Mesenchymal stem cell (in vitro differentiated cells and primary cell): ENCODE results near the gene NR2F6.
A peak's percentile ranks its signal among the peaks of the same experiment; 100 is the strongest.

Experiments
- DNase-seq: peaks from one replicate; pipeline ENCODE4 v3.0.0-alpha.2; 2013
- H2AFZ ChIP-seq: one replicate; pipeline ENCODE4 v1.6.1; 2013; ENCODE audit warnings: low read depth, mild to moderate bottlenecking, control low read depth, inconsistent platforms, low read length, moderate library complexity
- H2AK5ac ChIP-seq: 2 replicates; pipeline ENCODE4 v1.6.1; 2013; ENCODE audit warnings: low read length, moderate library complexity, mild to moderate bottlenecking, inconsistent platforms; ENCODE audit not compliant: severe bottlenecking
- H2BK120ac ChIP-seq: one replicate; pipeline ENCODE4 v1.6.1; 2013; ENCODE audit warnings: low read depth, mild to moderate bottlenecking, inconsistent platforms, low read length, moderate library complexity
- H2BK12ac ChIP-seq, 2 experiments: one replicate each; pipeline ENCODE4 v1.6.1; 2013; ENCODE audit warnings: inconsistent platforms in 2 of 2, low read length in 2 of 2, mild to moderate bottlenecking in 2 of 2, moderate library complexity in 2 of 2, control low read depth in 1 of 2
- H2BK15ac ChIP-seq: one replicate; pipeline ENCODE4 v1.6.1; 2013; ENCODE audit warnings: mild to moderate bottlenecking, low read depth, inconsistent platforms; ENCODE audit not compliant: poor library complexity, severe bottlenecking
- H2BK5ac ChIP-seq: 2 replicates; pipeline ENCODE4 v1.6.1; 2013; ENCODE audit warnings: low read depth, mild to moderate bottlenecking, low read length, control low read depth, inconsistent platforms; ENCODE audit not compliant: poor library complexity, severe bottlenecking
- H3K14ac ChIP-seq, 2 experiments: one replicate each; pipeline ENCODE4 v1.6.1; 2013; ENCODE audit warnings: inconsistent platforms in 2 of 2, low read length in 2 of 2, control low read depth in 1 of 2, mild to moderate bottlenecking in 1 of 2, moderate library complexity in 1 of 2
- H3K18ac ChIP-seq, 2 experiments: one replicate each; pipeline ENCODE4 v1.6.1; 2013; ENCODE audit warnings: inconsistent platforms in 2 of 2, low read length in 2 of 2, control low read depth in 1 of 2, low read depth in 1 of 2, mild to moderate bottlenecking in 1 of 2
- H3K23ac ChIP-seq, 2 experiments: one replicate each; pipeline ENCODE4 v1.6.1; 2013; ENCODE audit warnings: inconsistent platforms in 2 of 2, low read length in 2 of 2, mild to moderate bottlenecking in 2 of 2, moderate library complexity in 2 of 2, control low read depth in 1 of 2
- H3K27ac ChIP-seq: 2 replicates; pipeline ENCODE4 v1.5.1; 2013; ENCODE audit warnings: mild to moderate bottlenecking, moderate library complexity, low read length, control low read depth, inconsistent platforms; ENCODE audit not compliant: poor library complexity, severe bottlenecking
- H3K27me3 ChIP-seq, 2 experiments: 2 replicates each; pipeline versions ENCODE4 v1.6.1 to v1.7.0; 2013; ENCODE audit warnings: low read length in 2 of 2, mild to moderate bottlenecking in 2 of 2, moderate library complexity in 2 of 2, control low read depth in 1 of 2, inconsistent platforms in 1 of 2; ENCODE audit not compliant: control insufficient read depth in 1 of 2, insufficient read depth in 1 of 2
- H3K36me3 ChIP-seq, 2 experiments: 2 replicates each; pipeline versions ENCODE4 v1.6.1 to v1.7.0; 2013; ENCODE audit warnings: low read length in 2 of 2, control low read depth in 1 of 2, inconsistent platforms in 1 of 2, low read depth in 1 of 2, mild to moderate bottlenecking in 1 of 2; ENCODE audit not compliant: insufficient read depth in 2 of 2, control insufficient read depth in 1 of 2
- H3K4ac ChIP-seq, 2 experiments: one replicate each; pipeline ENCODE4 v1.6.1; 2013; ENCODE audit warnings: inconsistent platforms in 2 of 2, low read length in 2 of 2, mild to moderate bottlenecking in 2 of 2, moderate library complexity in 2 of 2, control low read depth in 1 of 2, low read depth in 1 of 2
- H3K4me1 ChIP-seq: 2 replicates; pipeline ENCODE4 v1.6.1; 2013; ENCODE audit warnings: low read depth, low read length, control low read depth; ENCODE audit not compliant: control insufficient read depth, insufficient read depth
- H3K4me2 ChIP-seq: 2 replicates; pipeline ENCODE4 v1.6.1; 2013; ENCODE audit warnings: low read length, mild to moderate bottlenecking, inconsistent platforms; ENCODE audit not compliant: poor library complexity, severe bottlenecking
- H3K4me3 ChIP-seq, 2 experiments: 2 replicates each; pipeline versions ENCODE4 v1.5.1 to v1.7.0; 2013; ENCODE audit warnings: low read length in 2 of 2, mild to moderate bottlenecking in 2 of 2, control low read depth in 1 of 2, low read depth in 1 of 2; ENCODE audit not compliant: insufficient read depth in 1 of 2
- H3K79me1 ChIP-seq: replicated peaks from 2 replicates; pipeline ENCODE4 v1.6.1; 2013; ENCODE audit warnings: mild to moderate bottlenecking, control low read depth, low read length, inconsistent platforms; ENCODE audit not compliant: poor library complexity, severe bottlenecking
- H3K9ac ChIP-seq: 2 replicates; pipeline ENCODE4 v1.7.0; 2013; ENCODE audit warnings: mild to moderate bottlenecking, low read length, moderate library complexity
- H3K9me3 ChIP-seq: 2 replicates; pipeline ENCODE4 v1.7.0; 2013; ENCODE audit warnings: mild to moderate bottlenecking, low read length; ENCODE audit not compliant: control insufficient read depth
- H4K8ac ChIP-seq: one replicate; pipeline ENCODE4 v1.6.1; 2013; ENCODE audit warnings: inconsistent platforms, mild to moderate bottlenecking, low read length, moderate library complexity
- H4K91ac ChIP-seq: one replicate; pipeline ENCODE4 v1.6.1; 2013; ENCODE audit warnings: mild to moderate bottlenecking, low read length, inconsistent platforms
- WGBS: methylation state at CpG from one replicate; pipeline ENCODE4 v1.1.7; 2013; ENCODE audit warnings: mixed read lengths; 5-methylcytosine and 5-hydroxymethylcytosine counted together

The NR2F6 gene

DNA sequence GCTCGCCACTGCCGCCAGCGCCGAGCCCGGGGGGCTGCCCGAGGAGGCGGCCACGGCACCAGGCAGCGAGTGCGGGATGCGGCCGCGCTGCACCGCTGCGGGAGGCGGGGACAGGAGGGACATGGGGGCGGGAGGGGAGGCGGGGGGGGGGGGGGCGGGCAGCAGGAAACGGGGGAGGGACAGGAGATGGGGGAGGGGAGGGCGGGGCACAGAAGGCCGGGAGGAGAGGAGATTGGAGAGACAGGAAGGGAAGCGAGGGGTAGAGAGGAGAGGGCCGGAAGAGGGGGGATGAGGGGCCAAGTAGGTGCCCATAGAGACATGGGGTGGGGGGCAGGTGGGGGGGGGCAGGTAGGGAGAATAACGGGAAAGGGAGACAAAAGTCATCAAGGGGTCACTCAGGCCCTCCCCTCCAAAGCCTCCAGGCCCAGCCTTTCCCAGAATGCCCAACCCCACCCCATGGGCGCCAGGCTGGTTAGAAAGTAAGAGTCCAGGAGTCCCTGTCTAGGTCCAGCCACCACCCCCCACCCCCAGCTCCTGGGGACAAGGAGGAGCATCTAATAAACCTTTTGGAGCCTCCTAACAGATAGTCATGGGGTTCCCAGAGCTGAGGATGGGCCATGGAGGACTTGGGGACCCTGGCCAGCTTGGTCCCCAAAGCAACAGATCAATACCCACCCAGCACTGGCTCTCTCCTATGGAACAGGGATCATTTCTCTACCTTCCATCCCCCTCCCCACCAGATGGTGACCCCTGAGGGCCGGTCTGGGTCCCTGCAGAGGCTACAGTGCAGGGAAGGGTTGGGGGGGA, 9.5 kb downstream of the NR2F6 start:
- no peak overlapping the region for H2AFZ ChIP-seq
- no peak overlapping the region for H3K9ac ChIP-seq
- H3K4me3 ChIP-seq: peak overlapping the region; percentile 68 to 74
- H2BK15ac ChIP-seq: peak overlapping the region; percentile 78
- peak overlapping the region; percentile 92 for H3K4me2 ChIP-seq
- peaks cover 30% of the 10 kb centered on the region for H3K4me1 ChIP-seq
- peak overlapping the region in 1 of 2 experiments; percentile 77 for H3K23ac ChIP-seq
- H2BK5ac ChIP-seq: no peak overlapping the region
- peak overlapping the region; percentile 70 for H4K91ac ChIP-seq
- H3K9me3 ChIP-seq: no peaks in the 10 kb centered on the region
- peak overlapping the region; percentile 92 for H4K8ac ChIP-seq
- H3K36me3 ChIP-seq: peaks cover 28 to 60% of the 10 kb centered on the region in 2 experiments
- peak overlapping the region; percentile 28 to 56 for H3K4ac ChIP-seq
- 10% methylated on average over 7 of the region's 27 CpGs for WGBS
- H3K18ac ChIP-seq: peak overlapping the region; percentile 57 to 96
- H3K27ac ChIP-seq: peak overlapping the region; percentile 65
- no peak for DNase-seq
- H3K14ac ChIP-seq: peak overlapping the region in 1 of 2 experiments; percentile 90
- H2AK5ac ChIP-seq: peak overlapping the region; percentile 56
- H2BK120ac ChIP-seq: peak overlapping the region; percentile 82
- H2BK12ac ChIP-seq: peak overlapping the region in 1 of 2 experiments; percentile 87
- H3K79me1 ChIP-seq: peaks cover 17% of the 10 kb centered on the region
- H3K27me3 ChIP-seq: no peaks in the 10 kb centered on the region

DNA sequence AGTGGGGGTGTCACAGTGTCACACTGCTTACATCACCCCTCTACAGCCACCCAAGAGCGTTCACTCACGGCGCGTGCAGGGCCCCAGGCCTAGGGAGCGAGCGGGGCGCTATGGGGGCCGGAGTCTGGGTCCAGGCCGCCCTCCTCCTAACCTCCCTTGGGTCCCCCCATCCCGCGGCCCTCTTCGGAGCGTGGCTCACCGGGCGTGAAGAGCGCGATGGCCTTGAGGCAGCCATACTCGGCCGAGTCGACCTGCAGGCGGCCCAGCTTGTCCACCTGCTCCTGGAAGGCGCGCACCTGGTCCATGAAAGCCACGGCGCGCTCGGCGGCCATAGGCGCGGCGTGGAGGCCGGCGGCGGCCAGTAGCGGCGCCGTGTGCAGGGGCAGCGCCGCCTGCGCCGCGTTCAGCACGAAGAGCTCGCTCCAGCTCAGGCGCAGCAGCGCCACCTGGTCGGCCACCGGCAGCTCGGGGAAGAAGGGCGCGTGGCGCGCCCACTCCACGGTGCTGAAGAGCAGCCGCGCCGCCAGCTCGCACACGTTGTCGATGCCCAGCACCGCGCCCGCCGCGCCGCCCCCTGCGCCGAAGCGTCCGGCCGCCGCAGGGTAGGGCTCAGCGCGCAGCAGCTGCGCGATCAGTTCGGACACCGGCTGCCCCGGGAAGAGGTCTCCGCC, 10.3 kb downstream of the NR2F6 start:
- H3K4ac ChIP-seq: peak overlapping the region; percentile 21 to 28
- no peak overlapping the region for H2BK5ac ChIP-seq
- peaks cover 22% of the 10 kb centered on the region for H3K79me1 ChIP-seq
- WGBS: 3% methylated on average over 63 of the region's 80 CpGs
- peak overlapping the region; percentile 83 for H2BK15ac ChIP-seq
- peak overlapping the region; percentile 92 for H4K8ac ChIP-seq
- H3K36me3 ChIP-seq: peaks cover 31 to 62% of the 10 kb centered on the region in 2 experiments
- H4K91ac ChIP-seq: peak overlapping the region; percentile 92
- peak overlapping the region in 1 of 2 experiments; percentile 77 for H3K23ac ChIP-seq
- peak overlapping the region; percentile 68 for H3K27ac ChIP-seq
- peak overlapping the region in 1 of 2 experiments; percentile 90 for H3K14ac ChIP-seq
- peak; percentile 79 for DNase-seq
- no peaks in the 10 kb centered on the region for H3K9me3 ChIP-seq
- H3K27me3 ChIP-seq: no peaks in the 10 kb centered on the region
- peak overlapping the region; percentile 40 to 96 for H3K18ac ChIP-seq
- H2BK12ac ChIP-seq: peak overlapping the region in 1 of 2 experiments; percentile 87
- peaks cover 26% of the 10 kb centered on the region for H3K4me1 ChIP-seq
- H2BK120ac ChIP-seq: peak overlapping the region; percentile 54
- H2AK5ac ChIP-seq: peak overlapping the region; percentile 90
- no peak overlapping the region for H2AFZ ChIP-seq
- H3K9ac ChIP-seq: peak overlapping the region; percentile 60
- peak overlapping the region; percentile 68 to 74 for H3K4me3 ChIP-seq
- peak overlapping the region; percentile 92 for H3K4me2 ChIP-seq

DNA sequence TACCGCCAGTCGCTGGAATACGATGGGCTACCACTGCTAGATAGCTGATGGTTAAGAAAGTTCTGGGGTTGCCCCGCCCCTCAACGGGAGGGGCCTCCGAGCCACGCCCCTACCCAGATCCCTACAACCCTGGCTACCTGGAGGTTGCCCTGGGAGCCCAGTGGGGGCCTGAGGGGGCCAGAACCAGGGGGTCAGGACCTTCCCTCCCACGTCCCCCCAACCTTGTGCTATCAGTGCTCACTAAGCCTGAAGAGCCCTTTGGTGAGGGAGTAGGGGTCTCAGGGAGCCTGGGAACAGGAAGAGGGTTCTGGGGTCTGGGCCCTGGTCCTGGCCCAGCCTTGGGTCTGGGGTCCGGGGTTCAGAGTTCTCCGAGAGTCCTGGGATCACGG, 10.8 kb downstream of the NR2F6 start:
- Histone ChIP-seq H4K8ac (peak overlapping the region; percentile 92), H3K4me3 (peak overlapping the region; percentile 68 to 74), H3K79me1 (peaks cover 20% of the 10 kb centered on the region), H3K27ac (peak overlapping the region; percentile 68), H2AFZ (no peak overlapping the region), H2BK120ac (no peak overlapping the region), H3K9ac (peak overlapping the region; percentile 60), H3K9me3 (no peaks in the 10 kb centered on the region), H3K4ac (peak overlapping the region; percentile 21 to 28), H3K4me1 (peaks cover 24% of the 10 kb centered on the region), H4K91ac (peak overlapping the region; percentile 92), H2AK5ac (peak overlapping the region; percentile 90), H3K27me3 (no peaks in the 10 kb centered on the region), H3K14ac (peak overlapping the region in 1 of 2 experiments; percentile 35), H3K23ac (peak overlapping the region in 1 of 2 experiments; percentile 75), H3K18ac (peak overlapping the region; percentile 40 to 96), H3K4me2 (peak overlapping the region; percentile 92), H2BK5ac (no peak overlapping the region), H3K36me3 (peaks cover 35 to 62% of the 10 kb centered on the region in 2 experiments), H2BK12ac (peak overlapping the region in 1 of 2 experiments; percentile 37), H2BK15ac (peak overlapping the region; percentile 55)
- 13% methylated on average over 9 of the region's 11 CpGs for WGBS
- DNase-seq: peak; percentile 67

DNA sequence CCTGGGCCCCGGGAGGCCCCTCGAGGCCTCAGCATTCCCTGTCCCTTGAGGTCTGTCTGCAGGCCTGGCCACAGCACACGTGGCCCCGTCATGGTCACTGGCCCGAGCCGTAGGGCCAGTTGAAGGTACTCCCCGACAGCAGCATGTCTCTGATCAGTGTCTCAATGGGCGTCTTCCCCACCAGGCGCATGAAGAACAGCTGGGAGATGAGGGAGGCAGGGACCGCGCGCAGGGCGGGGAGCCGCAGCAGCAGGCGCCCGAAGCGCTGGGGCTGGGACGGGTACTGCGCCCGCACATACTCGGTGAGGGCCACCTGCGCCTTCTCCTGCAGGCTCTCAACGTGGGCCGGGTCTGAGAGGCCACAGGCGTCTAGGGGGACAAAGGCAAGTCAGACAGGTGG, 13.5 kb downstream of the NR2F6 start:
- H2BK15ac ChIP-seq: no peak overlapping the region

More for the DNA sequence above, 13.5 kb downstream of the NR2F6 start:
- H3K27ac ChIP-seq: no peak overlapping the region
- no peak overlapping the region for H2BK12ac ChIP-seq
- H3K79me1 ChIP-seq: peaks cover 23% of the 10 kb centered on the region
- no peak overlapping the region for H2AFZ ChIP-seq
- H3K36me3 ChIP-seq: peaks cover 38 to 70% of the 10 kb centered on the region in 2 experiments
- H3K4me2 ChIP-seq: no peak overlapping the region
- H3K4me1 ChIP-seq: peaks cover 31% of the 10 kb centered on the region
- no peaks in the 10 kb centered on the region for H3K27me3 ChIP-seq
- no peak overlapping the region for H3K23ac ChIP-seq
- WGBS: 99% methylated on average over 25 of the region's 25 CpGs
- H2BK5ac ChIP-seq: no peak overlapping the region
- H4K8ac ChIP-seq: no peak overlapping the region
- no peak overlapping the region for H3K14ac ChIP-seq
- H3K4me3 ChIP-seq: no peak overlapping the region
- H3K4ac ChIP-seq: no peak overlapping the region
- no peak for DNase-seq
- no peak overlapping the region for H3K9ac ChIP-seq
- H2AK5ac ChIP-seq: no peak overlapping the region
- H3K18ac ChIP-seq: no peak overlapping the region
- no peaks in the 10 kb centered on the region for H3K9me3 ChIP-seq
- H4K91ac ChIP-seq: no peak overlapping the region
- H2BK120ac ChIP-seq: no peak overlapping the region
